Body of pancreas (tissue), 4 donors: ENCODE measurements around the gene EIF5A. TPM values are rescaled to one million over a fixed set of nuclear protein-coding genes. Genes with fewer than 3 reads are reported as not detected.

Experiments
- ATAC-seq: fragments of 150-250 bp; one replicate; pipeline ENCODE4 v1.9.1; 2016
- DNase-seq, 4 donors: peaks; one replicate each; pipeline ENCODE4 v3.0.0-alpha.2; 2019
- H3K27ac ChIP-seq, 4 donors: fragments of 200-600 bp; sonication (generic); 1 replicate in 3 of 4; 2 replicates in 1 of 4; pipeline versions ENCODE4 v1.5.1 to v1.6.1; 2016 to 2019; ENCODE audit warnings: mild to moderate bottlenecking in 1 of 4, mixed read lengths in 1 of 4, moderate library complexity in 1 of 4
- H3K27me3 ChIP-seq, 2 donors: fragments of 200-600 bp; sonication (generic); one replicate each; pipeline ENCODE4 v1.6.0; 2016; ENCODE audit warnings: mild to moderate bottlenecking in 1 of 2
- H3K36me3 ChIP-seq, 2 donors: fragments of 200-600 bp; sonication (generic); replicated peaks in 1 of 2; 2 replicates each; pipeline ENCODE4 v1.5.1; 2016; ENCODE audit warnings: low read depth in 2 of 2; ENCODE audit not compliant: insufficient read depth in 1 of 2
- H3K4me1 ChIP-seq: fragments of 200-600 bp; sonication (generic); one replicate; pipeline ENCODE4 v1.6.0; 2016
- H3K4me3 ChIP-seq, 2 donors: fragments of 200-600 bp; sonication (generic); 1 replicate in 1 of 2; 2 replicates in 1 of 2; pipeline ENCODE4 v1.5.1; 2016 to 2019
- H3K9me3 ChIP-seq, 3 donors: fragments of 200-600 bp; sonication (generic); 1 replicate in 2 of 3; 2 replicates in 1 of 3; pipeline ENCODE4 v1.5.1; 2016
- POLR2A ChIP-seq, 3 donors: fragments of 450-650 bp; IDR thresholded peaks; one replicate each; pipeline ENCODE4 v1.6.1; 2016; ENCODE audit warnings: antibody characterized with exemption in 3 of 3, mild to moderate bottlenecking in 2 of 3
- WGBS, 2 donors: methylation state at CpG; one replicate each; pipeline ENCODE4 v1.1.5; 2017; 5-methylcytosine and 5-hydroxymethylcytosine counted together
- intact Hi-C: fragments of 100-400 bp; cut with DNase I; formaldehyde crosslinking; loops from one replicate; pipeline ENCODE4 v1.15.1; 2023
- total RNA-seq, 2 donors: library from RNA; depleted of rRNA; stranded (reverse); fragments of >200 nt; gene quantifications; one replicate each; pipeline ENCODE4 v1.1.0, GENCODE V29; 2016
- TF ChIP-seq, protein P1 (sequence below), 7 experiments: fragments of 450-650 bp in 4 of 7; fragments of 200-600 bp in 3 of 7; sonication (generic) in 3 of 7; IDR thresholded peaks; one replicate each; pipeline ENCODE4 v1.5.1; 2016 to 2019; ENCODE audit warnings: antibody characterized with exemption in 7 of 7

EIF5A gene
- total RNA-seq, 2 donors from 2014 or later = 97.0 to 134 TPM

DNA sequence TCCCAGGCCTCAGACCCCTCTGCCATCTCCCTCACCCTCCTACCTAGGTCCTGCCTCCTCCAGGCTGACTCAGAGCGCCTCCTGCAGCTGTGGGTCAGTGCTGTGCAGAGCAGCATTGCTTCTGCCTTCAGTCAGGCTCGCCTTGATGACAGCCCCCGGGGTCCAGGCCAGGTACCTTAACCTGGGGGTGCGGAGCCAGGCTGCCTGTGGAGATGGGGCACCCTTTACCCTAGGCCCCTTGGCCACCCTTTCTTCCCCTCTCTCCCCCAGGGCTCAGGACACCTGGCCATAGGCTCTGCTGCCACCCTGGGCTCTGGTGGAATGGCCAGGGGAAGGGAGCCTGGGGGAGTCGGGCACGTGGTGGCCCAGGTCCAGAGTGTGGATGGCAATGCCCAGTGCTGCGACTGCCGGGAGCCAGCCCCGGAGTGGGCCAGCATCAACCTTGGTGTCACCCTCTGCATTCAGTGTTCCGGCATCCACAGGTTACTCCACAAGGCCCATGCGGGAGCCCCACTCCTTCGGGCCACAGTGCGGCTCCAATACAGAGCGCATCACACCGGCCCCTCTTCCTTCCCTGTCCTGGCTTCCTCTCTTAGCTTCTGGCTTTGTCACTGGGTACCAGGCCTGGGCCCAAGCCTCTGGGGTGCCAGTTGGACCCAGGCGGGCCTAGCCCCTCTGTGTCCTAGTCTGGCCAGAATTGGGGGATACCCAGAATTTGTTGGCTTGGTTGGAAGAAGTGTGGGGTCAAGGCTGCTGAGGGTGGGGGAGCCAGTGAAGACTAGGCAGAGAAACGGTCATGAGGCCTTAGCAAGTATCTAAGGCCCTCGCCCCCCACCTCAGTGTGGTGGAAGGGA, 39.6 kb downstream of the EIF5A start:
- Histone ChIP-seq H3K9me3 (no peaks in the 10 kb centered on the region), H3K27ac (no peak overlapping the region), H3K4me3 (no peak overlapping the region), H3K36me3 (no peaks in the 10 kb centered on the region), H3K4me1 (peaks cover 34% of the 10 kb centered on the region), H3K27me3 (peaks cover 0 to 13% of the 10 kb centered on the region in 2 donors)
- 53 to 58% methylated on average over 14 to 18 of the region's 18 CpGs for WGBS, 2 donors
- DNase-seq (peak in 1 of 4 donors; percentile 13), ATAC-seq (no peak)
- peak in 1 of 3 donors; percentile 9 for TF ChIP-seq POLR2A (IDR thresholded peaks at IDR 0.05)
- TF ChIP-seq, protein P1, sequence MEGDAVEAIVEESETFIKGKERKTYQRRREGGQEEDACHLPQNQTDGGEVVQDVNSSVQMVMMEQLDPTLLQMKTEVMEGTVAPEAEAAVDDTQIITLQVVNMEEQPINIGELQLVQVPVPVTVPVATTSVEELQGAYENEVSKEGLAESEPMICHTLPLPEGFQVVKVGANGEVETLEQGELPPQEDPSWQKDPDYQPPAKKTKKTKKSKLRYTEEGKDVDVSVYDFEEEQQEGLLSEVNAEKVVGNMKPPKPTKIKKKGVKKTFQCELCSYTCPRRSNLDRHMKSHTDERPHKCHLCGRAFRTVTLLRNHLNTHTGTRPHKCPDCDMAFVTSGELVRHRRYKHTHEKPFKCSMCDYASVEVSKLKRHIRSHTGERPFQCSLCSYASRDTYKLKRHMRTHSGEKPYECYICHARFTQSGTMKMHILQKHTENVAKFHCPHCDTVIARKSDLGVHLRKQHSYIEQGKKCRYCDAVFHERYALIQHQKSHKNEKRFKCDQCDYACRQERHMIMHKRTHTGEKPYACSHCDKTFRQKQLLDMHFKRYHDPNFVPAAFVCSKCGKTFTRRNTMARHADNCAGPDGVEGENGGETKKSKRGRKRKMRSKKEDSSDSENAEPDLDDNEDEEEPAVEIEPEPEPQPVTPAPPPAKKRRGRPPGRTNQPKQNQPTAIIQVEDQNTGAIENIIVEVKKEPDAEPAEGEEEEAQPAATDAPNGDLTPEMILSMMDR (IDR thresholded peaks at IDR 0.05) = no peak
- intact Hi-C loops = no loop called here

DNA sequence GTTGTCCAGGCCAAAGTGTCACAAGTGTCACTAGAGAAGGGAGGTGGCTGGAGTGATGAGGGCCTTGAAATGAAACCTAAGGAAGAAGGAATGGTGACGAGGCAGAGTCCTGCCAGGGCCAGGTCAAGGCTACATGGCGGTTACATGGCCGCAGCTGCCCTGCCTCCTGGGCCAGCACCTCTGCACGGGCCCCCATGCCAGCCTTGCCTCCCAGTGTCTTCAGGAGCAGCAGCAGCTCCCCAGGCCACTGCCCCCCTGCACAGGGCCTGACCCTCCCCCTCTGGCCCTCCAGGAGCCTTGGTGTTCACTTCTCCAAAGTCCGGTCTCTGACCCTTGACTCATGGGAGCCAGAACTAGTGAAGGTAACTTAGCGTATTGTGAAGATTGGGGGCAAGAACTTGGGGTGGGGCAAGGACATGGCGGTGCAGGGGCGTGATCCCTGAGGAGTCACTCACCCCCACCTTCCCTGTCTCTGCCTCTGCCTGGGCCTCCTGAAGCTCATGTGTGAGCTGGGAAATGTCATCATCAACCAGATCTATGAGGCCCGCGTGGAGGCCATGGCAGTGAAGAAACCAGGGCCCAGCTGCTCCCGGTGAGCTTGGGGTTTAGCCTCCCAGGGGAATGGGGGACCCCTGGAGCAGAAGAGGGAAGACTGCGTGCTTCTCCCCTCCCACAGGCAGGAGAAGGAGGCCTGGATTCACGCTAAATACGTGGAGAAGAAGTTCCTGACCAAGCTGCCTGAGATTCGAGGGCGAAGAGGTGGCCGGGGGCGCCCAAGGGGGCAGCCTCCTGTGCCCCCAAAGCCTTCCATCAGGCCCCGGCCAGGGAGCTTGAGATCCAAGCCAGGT, 40.4 kb downstream of the EIF5A start:
- Histone ChIP-seq H3K27me3 (peaks cover 0 to 9% of the 10 kb centered on the region in 2 donors), H3K36me3 (no peaks in the 10 kb centered on the region), H3K4me3 (no peak overlapping the region), H3K27ac (no peak overlapping the region), H3K9me3 (no peaks in the 10 kb centered on the region), H3K4me1 (peaks cover 41% of the 10 kb centered on the region)
- no peak for TF ChIP-seq POLR2A (IDR thresholded peaks at IDR 0.05)
- TF ChIP-seq, protein P1 (IDR thresholded peaks at IDR 0.05) = no peak
- WGBS, 2 donors = 46 to 53% methylated on average over 14 to 19 of the region's 19 CpGs
- intact Hi-C loops = no loop called here
- DNase-seq (no peak), ATAC-seq (no peak)

DNA sequence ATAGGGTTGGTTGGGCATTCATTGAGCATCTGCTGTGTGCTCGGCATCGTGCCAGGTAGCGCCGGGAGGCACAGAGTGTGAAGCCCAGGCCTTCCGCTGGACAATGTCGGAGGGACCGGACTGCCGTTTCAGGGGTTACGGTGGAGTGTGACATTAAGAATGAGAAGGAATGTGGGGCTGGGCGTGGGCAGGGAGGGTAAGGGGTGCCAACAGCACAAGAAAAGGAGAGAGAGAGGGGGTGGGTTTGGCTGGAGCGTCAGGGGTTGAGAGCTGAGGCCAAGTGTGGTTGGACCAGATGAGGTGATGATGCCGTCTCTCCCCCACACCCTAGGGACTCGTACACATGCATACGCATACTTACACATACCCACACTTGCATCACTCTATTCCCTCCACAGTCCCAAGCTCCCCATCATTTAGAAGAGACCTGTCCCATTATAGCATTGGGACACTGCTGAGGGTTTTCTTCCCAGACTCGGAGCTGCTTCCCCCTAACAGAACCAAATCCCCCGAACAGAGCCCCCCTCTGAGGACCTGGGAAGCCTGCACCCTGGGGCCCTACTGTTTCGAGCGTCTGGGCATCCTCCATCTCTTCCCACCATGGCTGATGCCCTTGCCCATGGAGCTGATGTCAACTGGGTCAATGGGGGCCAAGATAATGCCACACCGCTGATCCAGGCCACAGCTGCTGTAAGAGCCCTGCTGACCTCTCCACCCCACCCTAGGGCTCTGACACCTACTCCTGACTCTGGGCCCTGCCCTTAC, 41.2 kb downstream of the EIF5A start:
- Histone ChIP-seq H3K4me3 (no peak overlapping the region), H3K27ac (no peak overlapping the region), H3K27me3 (peaks cover 0 to 4% of the 10 kb centered on the region in 2 donors), H3K9me3 (no peaks in the 10 kb centered on the region), H3K4me1 (peaks cover 49% of the 10 kb centered on the region), H3K36me3 (no peaks in the 10 kb centered on the region)
- TF ChIP-seq, protein P1 (IDR thresholded peaks at IDR 0.05) = no peak
- TF ChIP-seq POLR2A (IDR thresholded peaks at IDR 0.05) = no peak
- intact Hi-C loops = no loop called here
- DNase-seq = peak in 1 of 4 donors; percentile 44
- WGBS, 2 donors = 46 to 59% methylated on average over 18 to 19 of the region's 19 CpGs
- no peak for ATAC-seq

DNA sequence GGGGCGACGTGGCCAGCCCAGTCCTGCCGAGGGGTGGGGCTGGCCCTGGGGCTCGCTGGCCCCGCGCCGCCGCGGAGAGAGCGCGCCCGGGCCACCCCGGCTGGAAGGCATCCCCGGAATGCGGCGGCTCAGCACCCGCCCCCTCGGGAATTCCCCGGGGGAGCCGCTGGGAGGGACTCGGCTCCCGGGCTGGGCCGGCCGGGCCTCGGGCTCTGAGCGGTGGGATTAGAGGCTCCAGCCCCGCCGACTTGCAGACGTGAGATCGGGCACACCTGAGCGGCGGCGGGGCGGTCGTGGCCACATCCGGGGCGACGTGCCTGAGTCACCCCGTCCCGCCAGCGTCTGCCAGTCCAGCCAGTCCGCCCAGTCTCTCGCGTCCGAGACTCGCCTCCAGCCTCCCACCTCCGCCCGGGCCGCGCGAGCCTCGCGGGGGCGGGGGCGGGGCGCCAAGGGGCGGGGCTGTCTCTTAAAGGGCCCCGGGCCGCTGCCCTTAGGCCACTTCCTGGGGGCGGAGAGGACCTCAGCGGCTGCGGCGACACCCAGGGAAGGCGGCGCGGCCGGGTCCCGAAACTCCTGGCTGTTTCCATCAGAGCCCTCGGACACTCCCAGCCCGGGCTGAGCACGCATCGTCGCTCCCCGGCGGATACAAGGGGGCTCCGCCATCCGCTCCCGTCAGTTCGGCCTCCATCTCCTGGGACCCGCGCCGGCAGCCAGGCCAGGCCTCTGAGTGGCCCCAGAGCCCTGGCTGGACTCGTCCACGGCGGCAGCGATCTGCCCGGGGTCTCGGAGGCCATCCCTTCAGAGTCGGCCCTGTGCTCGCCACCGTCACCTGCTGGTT, 44.5 kb downstream of the EIF5A start, which contains the start of gene KCTD11:
KCTD11 (plus strand) TSS at position 498 of the 838 bp plus-strand sequence.
- H3K36me3 ChIP-seq = no peaks in the 10 kb centered on the region
- H3K4me1 ChIP-seq = peaks cover 66% of the 10 kb centered on the region
- H3K27ac ChIP-seq = peak within 1 kb of the TSS; percentile 91 to 99 (median 98)
- no peaks in the 10 kb centered on the region for H3K27me3 ChIP-seq
- DNase-seq (peak; percentile 93 to 96 (median 94)), ATAC-seq (peak; percentile 79)
- WGBS, 2 donors = 0 to 1% methylated on average over 4 to 59 of the region's 91 CpGs
- no peaks in the 10 kb centered on the region for H3K9me3 ChIP-seq
- intact Hi-C loops = no loop called here
- H3K4me3 ChIP-seq = peak within 1 kb of the TSS; percentile 59 to 62
- TF ChIP-seq, protein P1 (IDR thresholded peaks at IDR 0.05) = peak in 2 of 7 experiments; percentile 21 to 43
- TF ChIP-seq POLR2A (IDR thresholded peaks at IDR 0.05) = peak; percentile 84 to 89 (median 88)
